ENCODE results near the gene SORCS2.

DNA sequence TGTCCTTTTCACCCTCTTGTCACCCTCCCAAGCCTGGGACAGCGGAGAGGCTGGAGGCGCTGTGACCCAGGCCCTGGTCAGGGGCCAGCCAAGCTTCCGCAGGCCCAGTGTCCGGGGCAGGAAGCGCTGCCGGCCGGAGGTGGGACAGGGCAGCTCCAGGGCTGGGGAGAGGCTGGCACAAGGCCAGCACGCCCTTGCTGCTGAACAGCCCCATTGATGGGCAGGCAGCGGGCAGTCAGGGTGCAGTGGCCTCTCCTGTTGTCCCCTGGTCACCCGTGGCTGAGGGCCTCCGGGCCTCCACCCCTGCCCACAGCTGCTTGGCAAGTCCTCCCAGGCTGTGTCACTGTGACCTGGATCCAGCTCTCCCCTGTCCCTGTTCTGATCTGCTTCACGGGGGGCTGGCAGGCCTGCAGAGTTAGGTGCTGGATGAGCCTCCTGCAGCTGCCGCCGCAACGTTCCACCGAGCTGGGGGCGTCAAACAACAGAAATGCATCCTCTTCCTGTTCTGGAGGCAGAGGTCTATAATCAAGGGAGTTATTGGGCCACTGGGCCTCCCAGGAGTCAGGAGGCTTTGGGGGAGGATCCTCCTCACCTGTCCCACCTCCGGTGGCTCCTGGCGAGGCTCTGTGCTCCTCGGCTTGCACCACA lies 134.5 kb downstream of the SORCS2 start:
- TF ChIP-seq, protein P1, sequence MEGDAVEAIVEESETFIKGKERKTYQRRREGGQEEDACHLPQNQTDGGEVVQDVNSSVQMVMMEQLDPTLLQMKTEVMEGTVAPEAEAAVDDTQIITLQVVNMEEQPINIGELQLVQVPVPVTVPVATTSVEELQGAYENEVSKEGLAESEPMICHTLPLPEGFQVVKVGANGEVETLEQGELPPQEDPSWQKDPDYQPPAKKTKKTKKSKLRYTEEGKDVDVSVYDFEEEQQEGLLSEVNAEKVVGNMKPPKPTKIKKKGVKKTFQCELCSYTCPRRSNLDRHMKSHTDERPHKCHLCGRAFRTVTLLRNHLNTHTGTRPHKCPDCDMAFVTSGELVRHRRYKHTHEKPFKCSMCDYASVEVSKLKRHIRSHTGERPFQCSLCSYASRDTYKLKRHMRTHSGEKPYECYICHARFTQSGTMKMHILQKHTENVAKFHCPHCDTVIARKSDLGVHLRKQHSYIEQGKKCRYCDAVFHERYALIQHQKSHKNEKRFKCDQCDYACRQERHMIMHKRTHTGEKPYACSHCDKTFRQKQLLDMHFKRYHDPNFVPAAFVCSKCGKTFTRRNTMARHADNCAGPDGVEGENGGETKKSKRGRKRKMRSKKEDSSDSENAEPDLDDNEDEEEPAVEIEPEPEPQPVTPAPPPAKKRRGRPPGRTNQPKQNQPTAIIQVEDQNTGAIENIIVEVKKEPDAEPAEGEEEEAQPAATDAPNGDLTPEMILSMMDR (IDR thresholded peaks at IDR 0.05): no peak
- no peak for TF ChIP-seq POLR2A (IDR thresholded peaks at IDR 0.05)

Measured in uterus (tissue), 2 donors.